Measurements from ENCODE around the gene ABCC10.
"Not testable (repeated sequence)": the region's sequence is repeated elsewhere in the genome, so short reads cannot be mapped to it uniquely, and the experiment has no call there.

The ABCC10 gene

DNA sequence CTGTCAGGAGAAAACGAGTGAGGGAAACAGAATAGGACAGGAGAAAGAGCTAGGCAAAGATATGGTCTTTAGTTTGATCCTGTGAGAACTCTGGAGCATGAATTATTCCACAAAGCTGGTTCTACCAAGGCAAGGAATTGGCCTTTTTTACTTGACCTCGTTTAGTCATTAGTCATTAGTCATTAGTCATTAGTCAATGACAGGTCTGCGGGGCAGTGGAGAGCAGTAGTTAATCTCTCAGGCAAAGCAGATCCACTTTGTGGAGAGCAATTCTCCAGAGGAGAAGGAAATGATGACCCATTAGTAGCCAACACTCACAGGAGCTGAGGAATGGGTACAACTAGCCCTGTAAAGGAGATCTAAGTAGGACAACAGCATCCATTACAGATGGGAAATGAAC, 22.0 kb upstream of the ABCC10 start:
- no peak overlapping the region for H3K27ac ChIP-seq

DNA sequence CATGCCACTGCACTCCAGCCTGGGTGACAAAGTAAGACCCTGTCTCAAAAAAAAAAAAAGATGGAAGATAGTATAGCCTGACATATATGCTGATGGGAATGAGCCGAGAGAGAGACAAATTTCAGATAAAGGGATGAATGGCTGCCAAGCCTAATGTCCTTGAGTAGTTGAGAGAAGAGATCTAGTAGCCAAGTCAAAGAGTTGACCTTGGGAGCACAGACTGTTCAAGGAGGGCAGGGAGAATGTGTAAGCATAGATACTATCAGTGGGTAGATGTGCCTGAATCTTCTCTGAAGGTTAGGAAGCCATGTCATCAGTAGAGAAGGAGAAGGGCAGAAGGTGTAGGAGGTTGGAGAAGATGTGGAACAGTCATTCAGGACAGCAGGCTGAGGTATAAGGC, 20.0 kb upstream of the ABCC10 start:
- H3K27ac ChIP-seq = no peak overlapping the region
- no peak for DNase-seq (ENCODE audit: low read depth, low spot score)

More for the DNA sequence above, 22.0 kb upstream of the ABCC10 start:
- DNase-seq (ENCODE audit: low read depth, low spot score) = no peak

DNA sequence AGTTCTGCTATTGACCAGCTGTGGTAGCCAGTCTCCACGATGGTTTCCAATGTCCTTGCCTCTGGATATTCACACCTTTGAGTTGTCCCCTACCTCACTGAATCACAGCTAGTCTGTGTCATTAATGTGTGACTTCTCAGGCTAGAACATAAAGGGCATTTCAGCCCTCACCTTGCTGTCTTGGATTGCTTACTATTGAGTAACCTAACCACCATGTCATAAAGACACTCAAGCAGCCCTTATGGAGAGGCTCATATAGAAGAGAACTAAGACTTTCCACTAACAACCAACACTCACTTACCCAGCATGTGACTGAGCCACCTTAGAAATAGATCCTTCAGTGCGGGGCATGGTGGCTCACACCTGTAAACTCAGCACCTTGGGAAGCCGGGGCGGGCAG, 19.1 kb upstream of the ABCC10 start:
- DNase-seq (ENCODE audit: low read depth, low spot score) = no peak

DNA sequence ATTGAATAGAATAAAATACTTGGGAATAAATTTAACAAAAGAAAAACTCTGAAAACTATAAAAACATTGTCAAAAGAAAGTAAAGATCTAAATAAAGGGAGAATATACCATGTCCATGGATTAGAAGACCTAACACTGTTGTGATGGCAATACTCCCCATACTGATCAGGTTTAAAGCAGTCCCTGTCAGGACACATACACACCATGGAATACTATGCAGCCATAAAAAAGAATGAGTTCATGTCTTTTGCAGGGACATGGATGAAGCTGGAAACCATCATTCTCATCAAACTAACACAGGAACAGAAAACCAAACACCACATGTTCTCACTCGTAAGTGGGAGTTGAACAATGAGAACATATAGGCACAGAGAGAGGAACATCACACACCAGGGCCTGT, 16.6 kb upstream of the ABCC10 start:
- not testable (repeated sequence) for DNase-seq (ENCODE audit: low read depth, low spot score); H3K27ac ChIP-seq

More for the DNA sequence above, 19.1 kb upstream of the ABCC10 start:
- no peak overlapping the region for H3K27ac ChIP-seq

DNA sequence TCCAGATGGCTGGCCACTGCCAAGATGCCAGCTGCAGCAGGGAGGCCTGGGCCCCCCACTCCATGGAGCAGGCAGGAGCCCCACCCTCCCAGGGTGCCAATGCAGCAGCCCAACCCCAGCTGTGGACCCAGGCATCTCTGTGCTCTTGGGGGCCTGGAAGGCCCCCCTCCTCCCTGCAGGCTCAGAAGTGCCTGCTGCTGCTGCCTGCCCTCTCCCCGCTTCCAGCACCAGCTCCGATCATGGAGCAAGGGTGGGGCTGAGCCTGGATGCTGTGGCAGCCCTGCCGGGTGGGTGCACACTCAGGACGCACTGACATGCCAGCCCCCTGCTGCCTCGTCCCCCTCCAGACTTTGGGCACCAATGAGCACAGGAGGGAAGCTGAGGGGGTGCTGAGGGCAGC, 14.8 kb upstream of the ABCC10 start:
- no peak for DNase-seq (ENCODE audit: low read depth, low spot score)
- H3K27ac ChIP-seq = no peak overlapping the region

DNA sequence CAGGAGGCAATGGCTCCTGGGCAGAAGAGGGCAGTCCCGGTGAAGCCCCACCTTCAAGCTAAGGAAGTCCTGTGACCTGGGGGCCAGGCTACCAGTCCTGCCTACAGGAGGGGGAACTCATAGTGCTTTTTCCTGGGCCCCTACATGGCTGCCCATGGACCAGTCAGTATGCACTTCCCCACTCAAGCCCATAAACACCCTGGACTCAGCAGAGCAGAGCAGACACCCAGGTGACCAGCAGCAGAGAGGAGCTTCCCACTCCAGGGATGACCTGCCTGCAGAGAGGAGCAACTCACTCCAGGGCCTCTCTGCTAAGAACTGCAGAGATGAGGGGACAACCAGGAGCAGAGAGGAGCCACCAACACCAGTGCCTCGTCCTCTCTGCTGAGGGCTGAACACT, 14.3 kb upstream of the ABCC10 start:
- no peak for DNase-seq (ENCODE audit: low read depth, low spot score)
- no peak overlapping the region for H3K27ac ChIP-seq

DNA sequence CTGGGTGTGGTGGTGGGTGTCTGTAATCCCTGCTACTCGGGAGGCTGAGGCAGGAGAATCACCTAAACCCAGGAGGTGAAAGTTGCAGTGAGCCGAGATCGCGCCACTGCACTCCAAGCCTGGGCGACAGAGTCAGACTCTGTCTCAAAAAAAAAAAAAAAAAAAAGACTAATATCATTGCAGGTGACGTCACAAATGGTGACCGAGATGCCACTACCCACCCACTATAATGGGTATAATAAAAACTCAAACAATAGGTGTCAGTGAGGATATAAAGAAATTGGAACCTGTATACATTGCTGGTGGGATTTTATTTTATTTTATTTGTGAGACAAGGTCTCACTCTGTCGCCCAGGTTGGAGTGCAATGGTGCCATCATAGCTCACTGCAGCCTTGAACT, 12.1 kb upstream of the ABCC10 start:
- DNase-seq (ENCODE audit: low read depth, low spot score); H3K27ac ChIP-seq: not testable (repeated sequence)

DNA sequence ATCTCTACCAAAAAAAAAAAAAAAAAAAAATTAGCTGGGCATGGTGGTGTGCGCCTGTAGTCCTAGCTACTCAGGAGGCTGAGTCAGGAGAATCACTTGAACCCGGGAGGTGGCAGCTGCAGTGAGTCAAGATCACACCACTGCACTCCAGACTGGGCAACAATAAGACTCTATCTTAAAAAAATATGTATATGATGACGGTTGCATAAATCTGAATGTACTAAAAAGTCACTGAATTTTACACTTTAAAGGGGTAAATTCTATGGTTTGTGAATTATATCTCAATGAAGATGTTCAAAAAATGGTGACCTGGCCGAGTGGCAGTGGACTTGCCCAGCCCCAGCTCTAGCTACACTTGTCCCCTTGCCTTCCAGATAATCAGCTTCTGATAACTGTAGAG, 10.4 kb upstream of the ABCC10 start:
- no peak overlapping the region for H3K27ac ChIP-seq
- DNase-seq (ENCODE audit: low read depth, low spot score) = no peak

DNA sequence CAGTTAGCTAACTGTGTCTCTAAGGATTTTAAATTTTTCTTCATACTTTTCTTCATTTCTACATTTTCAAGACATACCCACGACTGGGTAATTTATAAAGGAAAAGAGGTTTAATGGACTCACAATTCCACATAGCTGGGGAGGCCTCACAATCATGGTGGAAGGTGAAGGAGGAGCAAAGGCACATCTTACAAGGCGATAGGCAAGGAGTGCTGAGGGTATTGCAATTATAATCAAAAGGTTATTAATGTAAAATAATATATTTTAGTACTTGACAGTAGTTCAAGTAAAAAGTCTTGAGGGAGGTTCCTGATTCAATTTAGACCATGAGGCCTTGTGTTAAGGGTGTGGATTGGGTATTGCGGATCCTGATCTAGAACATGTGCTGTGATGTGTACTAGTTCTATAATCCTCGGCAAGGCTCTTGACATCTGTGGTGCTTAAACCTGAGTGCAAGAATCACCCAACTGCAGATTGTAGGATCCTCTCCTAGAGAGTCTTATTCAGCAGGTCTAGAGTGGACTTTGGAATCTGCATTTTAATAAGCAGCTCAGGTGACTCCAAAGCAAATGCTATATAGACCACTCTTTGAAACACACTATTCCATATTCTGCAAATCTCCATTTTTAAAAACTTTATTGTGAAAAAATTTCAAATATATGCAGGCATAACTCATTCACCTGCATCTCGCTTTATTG, 7.2 kb upstream of the ABCC10 start:
- DNase-seq (ENCODE audit: low read depth, low spot score) = no peak
- H3K27ac ChIP-seq = no peak overlapping the region

DNA sequence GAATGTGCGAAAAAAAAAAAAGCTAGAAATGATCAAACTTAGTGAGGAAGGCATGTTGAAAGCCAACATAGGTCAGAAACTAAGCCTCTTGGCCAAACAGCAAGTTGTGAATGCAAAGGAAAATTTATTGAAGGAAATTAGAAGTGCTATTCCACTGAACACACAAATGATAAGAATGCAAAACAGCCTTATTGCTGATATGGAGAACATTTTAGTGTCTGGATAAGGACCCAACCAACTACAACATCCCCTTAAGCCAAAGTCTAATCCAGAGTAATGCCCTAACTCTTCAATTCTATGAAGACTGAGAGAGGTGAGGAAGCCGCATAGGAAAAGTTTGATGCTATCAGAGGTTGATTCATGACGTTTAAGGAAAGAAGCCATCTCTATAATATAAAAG, 5.5 kb upstream of the ABCC10 start:
- DNase-seq (ENCODE audit: low read depth, low spot score) = no peak
- no peak overlapping the region for H3K27ac ChIP-seq

DNA sequence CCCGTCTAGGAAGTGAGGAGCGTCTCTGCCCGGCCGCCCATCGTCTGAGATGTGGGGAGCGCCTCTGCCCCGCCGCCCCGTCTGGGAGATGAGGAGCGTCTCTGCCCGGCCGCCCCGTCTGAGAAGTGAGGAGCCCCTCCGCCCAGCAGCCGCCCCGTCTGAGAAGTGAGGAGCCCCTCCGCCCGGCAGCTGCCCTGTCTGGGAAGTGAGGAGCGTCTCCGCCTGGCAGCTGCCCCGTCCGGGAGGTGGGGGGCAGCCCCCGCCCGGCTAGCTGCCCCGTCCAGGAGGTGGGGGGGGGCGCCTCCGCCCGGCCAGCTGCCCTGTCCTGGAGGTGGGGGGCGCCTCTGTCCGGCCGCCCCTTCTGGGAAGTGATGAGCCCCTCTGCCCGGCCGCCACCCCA, 2.3 kb upstream of the ABCC10 start:
- H3K27ac ChIP-seq; DNase-seq (ENCODE audit: low read depth, low spot score): not testable (repeated sequence)

DNA sequence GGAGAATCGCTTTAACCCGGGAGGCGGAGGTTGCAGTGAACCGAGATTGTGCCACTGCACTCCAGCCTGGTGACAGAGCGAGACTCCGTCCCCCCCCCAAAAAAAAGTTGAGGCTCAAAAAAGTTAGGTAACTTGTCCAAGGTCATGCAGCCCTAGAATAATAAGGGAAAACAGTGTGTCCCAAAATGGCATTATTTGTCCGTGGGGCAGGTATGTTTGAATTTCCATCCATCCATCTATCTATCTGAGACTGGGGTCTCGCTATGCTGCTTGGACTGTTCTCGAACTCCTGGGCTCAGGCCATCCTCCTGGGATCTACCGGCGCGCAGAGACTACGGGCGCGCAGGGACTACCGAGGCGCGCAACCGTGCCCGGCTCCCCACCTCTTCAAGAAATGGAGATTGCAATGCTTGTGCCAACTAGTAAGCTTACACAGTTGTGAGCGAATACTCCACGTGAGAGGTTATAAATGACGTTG, 374 bp upstream of the ABCC10 start:
- no peak for DNase-seq (ENCODE audit: low read depth, low spot score)
- H3K27ac ChIP-seq = peak overlapping the region; percentile 88

DNA sequence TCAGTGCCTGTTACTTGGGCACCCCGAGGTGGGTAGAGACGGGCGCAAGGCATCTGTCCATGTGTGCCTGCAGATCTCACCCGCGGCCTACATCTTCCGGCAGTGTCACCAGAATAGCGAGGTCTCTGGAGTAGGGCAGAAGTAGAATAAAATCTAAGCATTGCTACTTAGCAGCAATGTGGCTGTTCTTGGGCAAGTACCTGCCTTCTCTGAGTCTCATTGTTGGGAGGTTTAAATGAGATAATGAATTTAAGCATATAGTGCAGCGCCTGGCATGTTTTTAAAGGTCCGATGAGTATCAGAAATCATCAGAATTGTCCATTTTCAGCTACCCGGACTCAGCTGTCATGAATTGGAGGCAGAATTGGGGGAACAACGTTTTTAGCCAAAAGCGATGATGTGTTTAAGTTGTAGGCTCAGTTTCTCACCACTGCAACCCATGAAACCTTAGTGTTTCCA, 800 bp downstream of the ABCC10 start:
- DNase-seq (ENCODE audit: low read depth, low spot score) = no peak
- H3K27ac ChIP-seq = peak overlapping the region; percentile 88

DNA sequence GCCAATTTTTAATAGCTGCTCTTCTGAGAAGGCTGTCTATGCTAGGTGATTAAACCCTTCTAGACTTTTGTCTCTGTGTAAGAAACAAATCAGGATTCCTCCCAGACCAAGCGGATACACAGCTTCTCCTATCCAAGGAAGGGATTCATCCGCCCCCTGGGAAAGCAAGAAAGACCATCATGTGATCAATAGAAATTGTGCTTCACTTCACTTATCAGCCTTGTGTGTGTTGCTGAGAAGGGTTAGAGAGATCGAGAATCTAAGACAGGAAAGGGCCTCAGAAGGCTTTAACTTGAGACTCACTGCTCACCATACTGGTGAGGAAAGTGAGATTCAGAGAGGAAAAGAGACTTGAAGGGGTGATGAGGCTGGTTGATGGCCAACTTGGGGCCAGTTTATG, 1.5 kb downstream of the ABCC10 start:
- DNase-seq (ENCODE audit: low read depth, low spot score) = no peak
- peak overlapping the region; percentile 88 for H3K27ac ChIP-seq

DNA sequence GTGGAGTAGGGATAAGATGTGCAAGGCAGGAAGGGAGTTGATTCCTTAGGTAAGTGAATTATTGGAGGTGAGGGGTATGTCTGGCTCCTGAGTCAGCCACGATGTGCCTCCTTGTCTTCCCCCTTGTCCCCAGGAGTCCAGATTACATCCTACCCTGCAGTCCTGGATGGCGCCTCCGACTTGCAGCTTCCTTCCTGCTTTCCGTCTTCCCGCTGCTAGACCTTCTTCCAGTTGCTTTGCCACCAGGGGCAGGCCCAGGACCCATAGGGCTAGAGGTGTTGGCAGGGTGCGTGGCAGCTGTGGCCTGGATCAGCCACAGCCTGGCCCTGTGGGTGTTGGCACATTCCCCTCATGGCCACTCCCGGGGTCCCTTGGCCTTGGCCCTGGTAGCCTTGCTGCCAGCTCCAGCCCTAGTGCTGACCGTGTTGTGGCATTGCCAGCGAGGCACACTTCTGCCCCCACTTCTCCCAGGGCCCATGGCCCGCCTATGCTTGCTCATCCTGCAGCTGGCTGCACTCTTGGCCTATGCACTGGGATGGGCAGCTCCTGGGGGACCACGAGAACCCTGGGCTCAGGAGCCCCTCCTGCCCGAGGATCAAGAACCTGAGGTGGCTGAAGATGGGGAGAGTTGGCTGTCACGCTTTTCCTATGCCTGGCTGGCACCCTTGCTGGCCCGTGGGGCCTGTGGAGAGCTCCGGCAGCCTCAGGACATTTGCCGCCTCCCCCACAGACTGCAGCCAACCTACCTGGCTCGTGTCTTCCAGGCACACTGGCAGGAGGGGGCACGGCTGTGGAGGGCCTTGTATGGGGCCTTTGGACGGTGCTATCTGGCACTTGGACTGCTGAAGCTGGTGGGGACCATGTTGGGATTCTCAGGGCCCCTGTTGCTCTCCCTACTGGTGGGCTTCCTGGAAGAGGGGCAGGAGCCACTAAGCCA, 4.9 kb downstream of the ABCC10 start:
- no peak for DNase-seq (ENCODE audit: low read depth, low spot score)
- H3K27ac ChIP-seq = no peak overlapping the region

DNA sequence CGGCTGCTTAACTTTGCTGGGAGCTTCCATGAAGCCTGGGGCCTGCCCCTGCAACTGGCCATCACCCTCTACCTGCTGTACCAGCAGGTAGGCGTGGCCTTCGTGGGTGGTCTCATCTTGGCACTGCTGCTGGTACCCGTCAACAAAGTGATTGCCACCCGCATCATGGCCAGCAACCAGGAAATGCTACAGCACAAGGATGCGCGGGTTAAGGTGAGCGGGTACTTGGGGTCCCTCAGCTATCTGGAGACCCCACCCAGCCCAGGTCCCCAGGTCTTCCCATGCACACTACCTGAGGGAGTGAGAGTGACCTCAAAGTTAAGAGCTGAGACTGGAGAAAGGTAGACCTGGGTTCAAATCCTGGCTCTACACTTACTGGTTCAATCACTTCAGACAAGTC, 5.8 kb downstream of the ABCC10 start:
- no peak overlapping the region for H3K27ac ChIP-seq
- no peak for DNase-seq (ENCODE audit: low read depth, low spot score)

DNA sequence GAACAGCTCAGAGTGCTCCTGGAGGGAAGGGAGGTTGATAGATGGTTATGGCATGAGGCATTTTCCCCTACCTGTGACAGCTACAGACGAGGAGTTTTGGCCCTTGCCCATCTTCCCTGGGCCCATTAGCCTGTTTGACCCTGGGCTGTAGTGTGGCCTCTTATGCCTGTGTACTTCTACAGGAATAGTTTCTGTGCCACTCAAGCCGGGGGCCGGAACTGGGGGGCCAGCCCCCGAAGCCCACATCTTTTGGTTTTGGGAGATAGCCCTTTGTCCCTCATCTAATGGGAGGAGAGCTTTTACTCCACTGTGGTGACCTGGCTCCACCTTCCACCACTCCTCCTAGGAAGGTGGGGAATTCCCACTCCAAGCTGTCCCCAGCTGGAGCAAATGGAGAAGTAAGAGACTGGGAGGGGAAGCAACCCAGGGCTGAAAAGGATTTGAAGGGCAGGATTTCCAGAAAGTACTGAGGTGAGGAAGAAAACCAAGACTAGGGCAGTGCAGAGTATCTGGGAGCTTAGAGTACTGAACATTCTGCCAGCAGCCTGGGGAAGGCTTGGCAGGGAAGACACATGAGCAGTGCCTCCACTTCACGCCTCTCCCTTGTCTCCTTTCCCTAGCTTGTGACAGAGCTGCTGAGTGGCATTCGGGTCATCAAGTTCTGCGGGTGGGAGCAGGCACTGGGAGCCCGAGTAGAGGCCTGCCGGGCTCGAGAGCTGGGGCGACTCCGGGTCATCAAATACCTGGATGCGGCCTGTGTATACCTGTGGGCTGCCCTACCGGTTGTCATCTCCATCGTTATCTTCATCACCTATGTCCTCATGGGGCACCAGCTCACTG, 6.9 kb downstream of the ABCC10 start:
- no peak for DNase-seq (ENCODE audit: low read depth, low spot score)
- no peak overlapping the region for H3K27ac ChIP-seq

DNA sequence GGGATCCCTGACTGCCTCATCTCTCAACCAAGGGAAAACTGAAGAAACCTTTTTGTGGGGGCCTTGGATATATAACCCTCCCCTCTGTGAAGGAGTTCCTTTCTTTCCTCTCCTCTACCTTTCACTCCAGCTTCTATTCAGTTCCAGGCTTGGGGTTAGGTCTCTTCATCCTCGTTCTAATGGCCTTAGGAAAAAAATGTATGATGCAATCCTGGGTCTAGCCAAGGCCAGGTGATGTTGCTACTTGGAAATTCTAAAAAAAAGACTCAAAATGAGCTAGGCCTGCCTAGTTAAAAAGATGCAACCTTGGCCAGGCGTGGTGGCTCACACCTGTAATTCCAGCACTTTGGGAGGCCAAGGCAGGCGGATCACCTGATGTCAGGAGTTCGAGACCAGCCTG, 7.6 kb downstream of the ABCC10 start:
- no peak overlapping the region for H3K27ac ChIP-seq
- DNase-seq (ENCODE audit: low read depth, low spot score) = no peak

DNA sequence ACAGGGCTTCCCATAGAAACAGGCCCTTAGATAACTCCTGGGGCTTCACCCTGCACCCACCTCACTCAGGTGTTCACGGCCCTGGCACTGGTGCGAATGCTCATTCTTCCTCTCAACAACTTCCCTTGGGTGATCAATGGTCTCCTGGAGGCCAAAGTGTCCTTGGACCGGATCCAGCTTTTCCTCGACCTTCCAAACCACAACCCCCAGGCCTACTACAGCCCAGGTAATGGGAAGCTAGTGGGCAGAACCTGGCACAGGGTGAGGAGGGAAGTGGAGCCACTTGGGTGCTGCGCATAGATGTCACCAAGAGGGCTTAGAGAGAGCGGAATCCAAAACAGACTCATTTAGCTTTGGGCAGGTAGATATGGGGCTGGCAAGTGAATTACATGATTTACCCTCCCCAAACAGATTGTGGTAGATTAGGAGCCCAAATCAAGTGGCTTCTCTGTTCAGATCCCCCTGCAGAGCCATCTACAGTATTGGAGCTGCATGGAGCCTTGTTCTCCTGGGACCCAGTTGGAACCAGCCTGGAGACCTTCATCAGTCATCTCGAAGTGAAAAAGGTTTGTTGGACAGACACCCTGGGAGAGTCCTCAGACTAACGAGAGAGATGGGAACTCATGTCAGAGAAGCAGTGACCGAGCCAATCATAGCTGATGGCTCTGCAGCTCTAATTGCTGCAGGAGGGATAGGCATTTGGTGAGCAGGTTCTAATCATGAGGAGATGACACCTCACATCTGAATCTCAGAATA, 8.5 kb downstream of the ABCC10 start:
- no peak overlapping the region for H3K27ac ChIP-seq
- no peak for DNase-seq (ENCODE audit: low read depth, low spot score)
